Measurements from ENCODE around the gene LGALS3BP.

DNA sequence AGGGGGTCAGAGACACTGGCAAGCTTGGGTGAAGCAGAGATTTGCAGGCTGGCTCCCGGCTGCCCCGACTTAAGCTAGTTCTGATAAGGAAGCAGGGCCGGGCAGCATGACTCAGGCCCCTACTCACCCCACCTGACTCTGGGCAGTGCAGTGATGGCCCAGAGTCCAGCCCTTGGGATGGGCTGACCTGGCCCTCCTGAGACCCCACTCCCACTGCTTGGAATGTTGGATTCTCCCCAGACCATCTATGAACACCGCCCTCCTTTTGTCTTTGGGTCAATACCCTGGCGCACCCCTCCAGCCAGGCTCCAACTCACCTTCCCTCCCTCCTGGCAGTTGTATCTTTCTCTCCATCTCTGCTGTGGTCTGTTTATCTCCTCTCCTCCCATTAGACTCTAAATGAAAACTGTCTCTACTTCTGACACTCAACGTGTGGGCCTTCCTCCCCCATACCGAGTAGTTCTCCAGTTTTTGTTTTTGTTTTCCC lies 21.0 kb downstream of the LGALS3BP start:
- TF ChIP-seq YY1 (IDR thresholded peaks at IDR 0.05; ENCODE audit: insufficient read depth, insufficient read length), result no peak
- TF ChIP-seq ZNF274 (IDR thresholded peaks at IDR 0.05; ENCODE audit: low read depth, low read length), result no peak

All from NT2/D1 (cell line).